ENCODE data around the gene TPK1. TPM values are rescaled to one million over a fixed set of nuclear protein-coding genes. Genes with fewer than 3 reads are reported as not detected.

TPK1 gene
- polyA plus RNA-seq, 2 of the 4 experiments (the other 2 are of a cell fraction) = 1.4 to 2.5 TPM

DNA sequence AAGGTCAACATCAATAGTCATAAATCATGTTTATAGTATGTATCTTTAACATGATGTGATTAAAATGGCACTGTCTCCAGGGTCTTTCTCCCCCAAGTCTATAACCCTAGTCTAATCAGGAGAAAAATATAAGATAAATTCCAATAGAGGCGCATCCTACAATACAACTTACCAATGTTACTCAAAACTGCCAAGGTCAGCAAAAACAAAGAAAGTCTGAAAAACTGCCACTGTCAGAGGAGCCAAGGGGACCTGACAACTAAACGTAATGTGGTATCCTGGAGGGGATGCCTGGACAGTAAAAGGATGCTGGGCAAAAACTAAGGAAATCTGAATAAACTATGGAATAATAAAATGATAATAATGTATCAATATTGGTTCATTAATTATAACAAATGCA lies 63.9 kb downstream of the TPK1 start:
- Histone ChIP-seq H3K4me2 (no peak overlapping the region), H3K4me1 (no peaks in the 10 kb centered on the region), H3K9me3 (no peaks in the 10 kb centered on the region), H3K4me3 (no peak overlapping the region), H3K27ac (no peak overlapping the region)
- no peak for DNase-seq (ENCODE audit: low read depth in 1 of 2, low spot score in 1 of 2)
- ATAC-seq = no peak
- FAIRE-seq = no peak
- ChIA-PET CTCF (no interaction called here), POLR2A (no interaction called here)
- WGBS (ENCODE audit: missing lambda C conversion rate) = 23% methylated on average over 2 of the region's 2 CpGs
- no peak for TF ChIP-seq HOXB13 (CRISPR knock-in tag; IDR thresholded peaks at IDR 0.05; ENCODE audit: low read depth)
- no peak for TF ChIP-seq FOXS1 (CRISPR knock-in tag; IDR thresholded peaks at IDR 0.05)
- TF ChIP-seq MAFK (IDR thresholded peaks at IDR 0.05; ENCODE audit: partially characterized antibody) = peak; percentile 94

DNA sequence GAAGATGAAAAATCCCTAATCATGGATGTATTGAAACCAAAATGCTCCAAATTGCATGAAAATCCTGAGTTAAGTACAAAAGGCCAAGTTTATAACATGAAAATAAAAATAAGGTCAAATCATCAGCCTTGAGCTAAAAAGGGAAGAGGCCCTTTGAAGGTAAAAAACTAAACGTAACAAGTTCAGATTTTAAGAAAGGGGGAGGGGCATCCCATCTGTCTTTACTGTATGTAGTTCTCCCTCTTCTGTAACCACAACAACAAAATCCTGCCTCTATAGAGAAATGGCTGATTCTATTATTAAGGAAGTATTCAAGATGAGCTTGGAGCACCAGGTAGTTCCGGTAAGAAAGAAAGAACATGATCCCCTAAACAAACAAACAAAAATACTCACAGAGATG lies 64.7 kb downstream of the TPK1 start:
- Histone ChIP-seq H3K4me2 (no peak overlapping the region), H3K4me3 (no peak overlapping the region), H3K4me1 (no peaks in the 10 kb centered on the region), H3K27ac (no peak overlapping the region), H3K9me3 (no peaks in the 10 kb centered on the region)
- ChIA-PET CTCF (no interaction called here), POLR2A (no interaction called here)
- TF ChIP-seq RNF2 (IDR thresholded peaks at IDR 0.05; ENCODE audit: borderline replicate concordance, low read depth) (no peak), KDM1A (IDR thresholded peaks at IDR 0.05; ENCODE audit: low read depth) (no peak), RARB (CRISPR knock-in tag; IDR thresholded peaks at IDR 0.05) (no peak), JUN (IDR thresholded peaks at IDR 0.05) (no peak)
- ATAC-seq = no peak
- FAIRE-seq = no peak
- WGBS (ENCODE audit: missing lambda C conversion rate) = 15% methylated on average over 2 of the region's 2 CpGs
- no peak for DNase-seq (ENCODE audit: low read depth in 1 of 2, low spot score in 1 of 2)

GRCh38 chr7:144769352-144769751 lies 66.5 kb downstream of the TPK1 start:
- CTCF ChIA-PET = no interaction called here
- DNase-seq (ENCODE audit: low read depth in 1 of 2, low spot score in 1 of 2) = no peak
- TF ChIP-seq ZFP36 (IDR thresholded peaks at IDR 0.05; ENCODE audit: borderline replicate concordance, partially characterized antibody) (no peak), JUN (IDR thresholded peaks at IDR 0.05) (no peak), HEYL (CRISPR knock-in tag; IDR thresholded peaks at IDR 0.05) (no peak), REST (IDR thresholded peaks at IDR 0.05) (no peak), HOXB13 (CRISPR knock-in tag; IDR thresholded peaks at IDR 0.05; ENCODE audit: low read depth) (no peak), ZSCAN20 (CRISPR knock-in tag; IDR thresholded peaks at IDR 0.05) (no peak)
- TF ChIP-seq, protein P1, sequence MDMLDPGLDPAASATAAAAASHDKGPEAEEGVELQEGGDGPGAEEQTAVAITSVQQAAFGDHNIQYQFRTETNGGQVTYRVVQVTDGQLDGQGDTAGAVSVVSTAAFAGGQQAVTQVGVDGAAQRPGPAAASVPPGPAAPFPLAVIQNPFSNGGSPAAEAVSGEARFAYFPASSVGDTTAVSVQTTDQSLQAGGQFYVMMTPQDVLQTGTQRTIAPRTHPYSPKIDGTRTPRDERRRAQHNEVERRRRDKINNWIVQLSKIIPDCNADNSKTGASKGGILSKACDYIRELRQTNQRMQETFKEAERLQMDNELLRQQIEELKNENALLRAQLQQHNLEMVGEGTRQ (IDR thresholded peaks at IDR 0.05) = no peak
- H3K27ac ChIP-seq = no peak overlapping the region
- H3K4me3 ChIP-seq = no peak overlapping the region
- no peak for ATAC-seq
- WGBS (ENCODE audit: missing lambda C conversion rate) = 2% methylated on average over 2 of the region's 2 CpGs
- H3K4me2 ChIP-seq = no peak overlapping the region
- H3K4me1 ChIP-seq = no peaks in the 10 kb centered on the region
- POLR2A ChIA-PET = no interaction called here
- FAIRE-seq = no peak
- H3K9me3 ChIP-seq = no peaks in the 10 kb centered on the region

GRCh38 chr7:144768633-144769032 lies 67.2 kb downstream of the TPK1 start:
- DNase-seq (ENCODE audit: low read depth in 1 of 2, low spot score in 1 of 2) = no peak
- no peaks in the 10 kb centered on the region for H3K9me3 ChIP-seq
- no peak overlapping the region for H3K4me3 ChIP-seq
- FAIRE-seq = no peak
- ATAC-seq = no peak
- WGBS (ENCODE audit: missing lambda C conversion rate) = 76% methylated on average over 2 of the region's 2 CpGs
- ChIA-PET CTCF (no interaction called here), POLR2A (no interaction called here)
- H3K4me2 ChIP-seq = no peak overlapping the region
- no peaks in the 10 kb centered on the region for H3K4me1 ChIP-seq
- TF ChIP-seq MAFK (IDR thresholded peaks at IDR 0.05; ENCODE audit: partially characterized antibody) (no peak), ZNF302 (CRISPR knock-in tag; IDR thresholded peaks at IDR 0.05) (no peak), NPAS2 (CRISPR knock-in tag; IDR thresholded peaks at IDR 0.05; ENCODE audit: borderline replicate concordance) (no peak), RAD21 (conservative IDR thresholded peaks at IDR 0.05 in 1 of 2, IDR thresholded peaks at IDR 0.05 in 1 of 2) (no peak), SREBF2 (IDR thresholded peaks at IDR 0.05) (no peak), PHF8 (IDR thresholded peaks at IDR 0.05; ENCODE audit: borderline replicate concordance, low read depth) (no peak), CEBPB (IDR thresholded peaks at IDR 0.05) (no peak), EHF (CRISPR knock-in tag; IDR thresholded peaks at IDR 0.05) (no peak), ZC3H11A (IDR thresholded peaks at IDR 0.05) (no peak), JUNB (IDR thresholded peaks at IDR 0.05) (no peak)
- no peak overlapping the region for H3K27ac ChIP-seq
